GM18951 (cell line): Measurements from ENCODE around the gene NPL.

Experiments
- POLR2A ChIP-seq: IDR thresholded peaks from 4 replicates; pipeline ENCODE4 v1.6.1; 2011; ENCODE audit warnings: mild to moderate bottlenecking; ENCODE audit not compliant: insufficient read length, insufficient read depth; ENCODE audit errors: extremely low read depth
- in situ Hi-C: fragments of 300-500 bp; cut with MboI; formaldehyde crosslinking; loops from one replicate; pipeline ENCODE4 v1.12.0; 2022; ENCODE audit warnings: low sequenced_read_pairs, mixed read lengths, inconsistent platforms; ENCODE audit not compliant: unreplicated experiment

Gene NPL, protein sequence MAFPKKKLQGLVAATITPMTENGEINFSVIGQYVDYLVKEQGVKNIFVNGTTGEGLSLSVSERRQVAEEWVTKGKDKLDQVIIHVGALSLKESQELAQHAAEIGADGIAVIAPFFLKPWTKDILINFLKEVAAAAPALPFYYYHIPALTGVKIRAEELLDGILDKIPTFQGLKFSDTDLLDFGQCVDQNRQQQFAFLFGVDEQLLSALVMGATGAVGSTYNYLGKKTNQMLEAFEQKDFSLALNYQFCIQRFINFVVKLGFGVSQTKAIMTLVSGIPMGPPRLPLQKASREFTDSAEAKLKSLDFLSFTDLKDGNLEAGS

DNA sequence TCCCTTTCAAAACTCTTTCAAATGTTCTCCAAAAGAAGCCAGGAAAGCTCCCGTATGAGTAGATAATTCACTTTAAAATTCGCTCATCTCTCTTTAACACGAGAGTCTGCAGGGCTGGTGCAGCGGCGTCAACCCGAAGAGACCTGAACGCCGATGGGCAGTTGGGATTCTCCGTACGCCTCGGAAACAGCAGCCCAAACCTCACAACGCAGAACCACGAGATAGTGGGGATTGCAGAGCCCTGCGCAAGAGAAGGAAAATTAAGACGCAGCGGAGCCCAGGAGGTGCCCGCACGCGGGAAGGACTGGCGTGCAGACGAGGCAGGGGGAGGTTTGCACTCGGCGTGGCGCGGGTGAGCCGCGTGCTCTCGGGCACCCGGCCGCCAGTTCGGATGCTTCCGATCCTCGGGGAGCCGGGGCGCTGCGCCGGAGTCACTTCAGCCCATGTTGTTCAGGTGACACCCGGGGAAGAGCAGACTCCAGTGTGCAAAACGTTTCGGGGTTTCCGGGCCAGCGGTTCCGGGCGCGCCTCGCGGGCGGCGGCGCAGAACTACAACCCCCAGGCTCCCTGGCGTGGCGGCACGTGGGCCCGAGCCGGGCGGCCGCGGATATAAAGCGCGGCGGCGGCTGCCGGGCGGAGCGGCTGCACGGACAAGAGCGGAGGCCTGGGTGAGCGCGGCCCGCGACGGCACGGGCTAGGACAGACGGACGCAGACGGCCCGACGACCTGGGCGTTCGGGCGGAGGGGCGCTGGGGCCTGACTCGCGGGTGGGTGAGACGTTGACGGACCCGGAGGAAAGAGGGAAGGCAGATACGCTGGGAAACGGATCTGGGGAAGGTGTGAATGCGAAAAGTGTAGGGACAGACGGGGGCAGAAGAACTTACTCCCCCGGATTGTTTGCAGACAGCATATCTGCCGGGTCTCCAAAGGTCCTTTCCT lies at the start of gene NPL:
Gene NPL, plus strand, starts transcription at position 636 of the 939 bp plus-strand sequence. CDS start 4,599 bp downstream, outside the sequence.
- peak; percentile 89 for TF ChIP-seq POLR2A
- in situ Hi-C loops: loop anchor here (10.0 kb wide), 2 partner anchors 345 to 705 kb away; no protein-coding TSS in a partner anchor

DNA sequence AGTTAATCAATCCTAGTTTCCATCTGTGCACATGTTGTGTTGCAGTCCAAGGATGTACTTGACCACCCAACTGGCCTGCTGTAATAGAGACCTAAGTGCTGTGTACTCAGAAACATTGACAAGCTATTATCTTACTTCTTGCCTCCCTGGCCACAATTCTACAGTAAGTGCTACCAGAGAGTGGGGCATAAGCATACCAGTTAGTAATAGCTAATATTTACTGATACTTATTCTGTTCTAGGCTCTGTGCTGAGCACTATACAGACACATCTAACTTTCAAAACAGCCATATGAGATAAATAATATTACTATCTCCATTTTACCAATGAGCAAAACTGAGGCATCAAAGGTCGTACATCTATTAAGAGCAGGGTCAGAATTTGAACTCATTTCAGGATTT lies 49.5 kb upstream of the NPL start:
- TF ChIP-seq POLR2A: no peak
- in situ Hi-C loops: no loop called here

DNA sequence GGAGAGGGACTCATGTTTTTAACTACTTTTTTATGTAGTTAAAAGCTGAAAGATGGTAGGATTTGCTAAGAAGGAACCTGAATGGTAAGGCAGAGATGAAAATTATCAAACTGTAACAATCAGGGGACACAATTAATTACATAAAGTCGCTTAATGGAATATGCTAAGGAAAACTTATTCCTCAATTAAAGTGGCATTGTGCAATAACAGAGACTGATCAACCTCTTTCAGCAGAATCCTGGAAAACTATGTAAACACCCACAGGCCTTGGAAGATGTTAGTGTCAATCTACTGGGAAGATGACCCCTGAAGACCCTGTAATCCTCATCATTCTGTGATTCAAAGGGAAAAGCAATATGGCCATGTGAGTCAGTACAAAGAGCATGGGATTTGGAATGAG lies 46.8 kb upstream of the NPL start:
- in situ Hi-C loops: no loop called here
- no peak for TF ChIP-seq POLR2A

DNA sequence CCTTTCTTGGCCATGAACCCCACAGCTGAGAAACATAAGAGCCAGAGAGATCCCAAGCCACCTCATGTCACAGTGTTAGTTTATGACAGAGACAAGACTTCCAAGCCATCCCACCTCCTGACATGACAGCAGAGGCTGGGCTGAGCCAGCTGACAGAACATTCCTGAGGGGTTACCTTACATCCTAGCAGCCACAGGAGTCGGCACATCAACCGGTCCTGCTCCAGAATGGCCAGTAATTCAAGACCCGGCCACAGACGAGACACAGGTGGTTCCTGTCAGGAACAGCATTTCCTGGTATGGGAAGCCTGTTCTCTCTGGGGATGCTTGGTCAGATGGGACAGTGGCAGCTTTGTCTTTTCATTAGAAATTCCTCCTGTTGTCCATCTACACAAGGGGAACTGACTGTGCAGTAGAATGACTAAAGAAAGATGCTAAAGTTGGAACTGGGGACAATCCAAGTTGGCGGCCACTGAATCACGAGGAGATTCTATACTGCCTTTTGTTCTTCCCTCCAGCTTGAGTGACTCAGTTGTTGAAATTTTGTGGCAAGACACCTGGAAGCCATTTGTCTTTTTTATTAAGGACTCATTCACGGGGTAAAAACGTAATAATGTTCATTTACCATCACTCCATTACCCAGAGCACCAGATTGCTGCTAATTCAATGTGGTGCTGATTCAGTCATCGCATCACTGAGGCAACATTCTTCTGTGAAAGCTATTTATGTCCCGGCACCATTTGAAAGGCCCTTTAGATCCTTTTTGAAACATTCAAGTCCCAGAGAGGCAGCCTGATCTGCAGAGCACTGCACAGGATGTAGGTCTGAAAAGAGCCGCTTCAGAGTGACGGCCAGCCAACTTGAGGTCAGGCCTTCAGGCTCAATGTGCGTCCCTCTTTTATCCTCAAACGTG lies 37.2 kb upstream of the NPL start:
- no peak for TF ChIP-seq POLR2A
- in situ Hi-C loops: no loop called here

DNA sequence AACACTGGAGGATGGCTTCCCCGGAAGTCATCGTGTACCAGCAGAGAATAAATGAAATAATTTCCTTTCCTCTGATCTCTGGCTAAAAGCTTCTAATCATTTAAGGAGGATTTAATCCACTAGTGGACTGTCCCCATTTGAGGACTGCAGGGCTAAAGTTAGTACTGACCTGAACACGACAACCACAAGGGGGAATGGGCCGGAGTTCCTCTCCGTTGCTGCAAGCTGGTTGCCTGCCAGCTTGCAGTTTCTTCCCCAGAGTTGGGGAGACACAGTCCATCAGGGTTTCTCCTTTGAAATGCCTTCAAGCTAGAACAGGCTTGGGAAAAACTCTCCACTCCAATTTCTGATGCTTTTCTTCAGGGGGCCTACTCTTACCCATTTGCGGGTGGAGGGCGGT lies 35.5 kb upstream of the NPL start:
- in situ Hi-C loops: no loop called here

DNA sequence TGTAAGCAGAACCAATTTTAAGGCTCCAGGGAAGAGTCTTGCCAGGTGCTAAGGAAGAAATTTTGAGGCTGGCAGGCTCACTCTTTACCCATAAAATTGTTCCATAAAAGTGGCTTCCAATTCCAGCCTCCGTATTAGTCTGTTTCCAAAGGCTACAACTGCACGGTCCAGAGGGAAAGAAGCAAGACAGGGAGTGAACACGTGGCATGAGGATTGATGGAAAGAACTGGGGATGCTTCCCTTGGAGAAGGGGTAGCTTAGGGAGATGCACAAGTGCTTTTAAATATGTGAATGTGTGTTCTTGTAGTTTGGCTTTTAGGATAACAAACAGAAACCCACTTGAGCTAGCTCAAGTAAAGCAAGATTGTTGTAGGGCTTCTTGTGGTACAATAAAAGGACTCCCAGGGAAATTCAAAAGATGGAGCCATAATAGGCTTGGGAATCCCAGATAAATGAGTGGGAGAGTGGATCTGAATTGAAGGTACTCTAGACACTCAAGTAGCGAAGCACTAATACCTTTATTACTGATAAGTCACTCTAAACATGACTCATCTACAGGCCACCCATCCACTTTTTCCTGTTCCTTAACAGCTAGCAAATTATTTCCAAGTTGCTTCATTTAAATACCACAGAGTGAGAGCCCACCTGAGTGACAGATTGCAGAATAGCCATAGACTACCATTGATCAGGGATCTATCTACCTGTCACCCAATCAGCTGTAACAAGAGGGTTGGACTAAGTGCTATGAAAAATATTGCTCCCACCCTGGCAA lies 34.8 kb upstream of the NPL start:
- in situ Hi-C loops: no loop called here
- TF ChIP-seq POLR2A: no peak

More for the DNA sequence above, 35.5 kb upstream of the NPL start:
- no peak for TF ChIP-seq POLR2A

DNA sequence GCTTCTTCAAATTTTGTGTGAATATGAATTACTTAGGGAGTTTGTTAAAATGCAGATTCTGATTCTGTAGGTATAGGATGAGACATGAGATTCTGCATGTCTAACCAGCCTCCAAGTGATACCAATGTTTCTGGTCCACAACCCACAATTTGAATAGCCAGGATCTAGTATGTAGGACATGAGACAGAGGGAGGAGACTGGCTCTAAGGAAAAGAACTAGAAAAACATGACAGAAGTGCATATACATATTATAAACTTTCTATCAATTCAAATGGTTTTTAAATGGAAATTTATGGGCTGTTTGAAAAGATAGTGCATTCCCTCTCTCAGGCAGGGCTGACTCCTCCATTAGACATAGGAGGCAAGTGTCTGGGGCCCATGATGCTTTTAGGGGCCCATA lies 33.9 kb upstream of the NPL start:
- no peak for TF ChIP-seq POLR2A
- in situ Hi-C loops: no loop called here

DNA sequence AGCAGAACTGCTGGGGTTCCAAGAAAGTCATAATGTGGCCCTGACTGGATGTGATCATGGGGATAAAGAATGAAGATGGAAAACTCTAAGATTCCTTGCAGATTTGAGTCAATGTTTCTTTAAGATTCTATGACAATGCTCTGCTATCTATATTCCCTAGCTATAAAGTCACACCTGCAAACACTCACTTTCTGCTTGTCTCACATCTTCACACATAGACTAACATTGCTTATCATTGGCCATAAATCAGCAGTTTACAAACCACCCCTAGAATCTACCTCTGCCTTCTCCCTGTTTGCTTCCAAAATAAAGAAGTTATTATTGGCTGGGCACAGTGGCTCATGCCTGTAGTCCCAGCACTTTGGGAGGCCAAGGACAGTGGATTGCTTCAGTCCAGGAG lies 33.1 kb upstream of the NPL start:
- in situ Hi-C loops: no loop called here
- TF ChIP-seq POLR2A: no peak

DNA sequence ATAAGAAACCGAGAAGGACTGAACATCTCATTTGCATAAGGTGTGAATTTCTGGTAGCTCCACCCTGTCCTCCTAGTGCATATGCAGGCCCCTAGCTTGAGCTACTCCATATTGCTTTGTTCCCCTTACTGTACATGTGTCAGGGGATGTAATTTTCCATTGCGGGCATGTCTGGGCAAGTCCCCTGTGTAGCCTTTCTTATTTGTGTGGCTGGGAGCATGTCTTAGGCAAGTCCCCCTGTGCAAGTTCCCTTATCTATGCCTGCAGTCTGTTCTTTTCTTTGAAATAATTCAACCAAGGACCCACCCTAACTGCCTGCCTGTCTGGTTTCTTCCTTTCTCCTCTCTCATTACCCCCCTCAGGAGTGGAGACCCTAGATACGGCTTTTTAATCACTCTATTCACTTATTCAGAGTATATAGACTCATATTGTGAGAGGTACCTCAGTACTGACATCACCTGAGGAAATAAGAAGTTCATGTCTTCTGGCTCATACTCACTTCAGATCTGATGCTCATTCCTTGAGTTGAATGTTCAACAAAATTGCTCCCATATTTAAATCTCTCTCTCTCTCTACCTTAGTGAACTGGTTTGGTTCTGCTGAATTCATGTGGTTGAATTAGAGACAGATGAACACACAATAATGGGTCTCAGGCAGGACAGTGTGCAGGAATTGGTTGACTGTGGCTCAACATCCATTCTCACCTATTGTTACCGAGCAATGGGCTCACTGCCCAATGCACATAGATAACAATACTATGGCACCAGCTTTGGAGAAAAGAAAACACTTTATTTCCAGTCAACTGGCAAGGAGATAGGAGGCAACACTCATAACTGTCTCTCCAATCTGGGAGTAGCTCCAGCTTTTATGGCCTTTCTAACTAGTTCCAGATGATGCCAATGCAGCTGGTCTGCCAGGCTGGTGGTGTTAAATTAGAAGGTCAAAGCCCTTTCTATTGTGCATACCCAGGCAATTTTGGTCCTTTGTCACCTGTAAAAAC lies 27.9 kb upstream of the NPL start:
- no peak for TF ChIP-seq POLR2A

DNA sequence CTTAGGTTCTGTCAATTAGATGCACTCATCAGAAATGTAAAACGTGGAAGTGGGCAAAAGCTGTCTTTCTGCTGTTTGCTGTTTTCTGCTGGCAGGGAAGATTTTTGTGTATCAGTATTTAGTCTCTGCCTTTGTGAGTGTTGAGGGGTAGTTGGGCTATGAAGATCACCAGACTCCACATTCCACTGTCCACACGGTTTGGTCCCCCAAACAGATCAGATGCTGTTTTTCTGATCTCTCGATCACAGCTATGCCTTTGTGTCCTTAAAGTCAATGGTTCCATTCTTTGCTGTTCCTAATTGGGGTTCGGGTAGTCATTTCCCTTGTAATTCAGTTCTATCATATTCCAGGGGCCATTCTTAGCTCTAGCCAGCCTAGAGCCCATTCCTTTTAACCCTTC lies 27.0 kb upstream of the NPL start:
- in situ Hi-C loops: no loop called here
- no peak for TF ChIP-seq POLR2A

More for the DNA sequence above, 27.9 kb upstream of the NPL start:
- in situ Hi-C loops: no loop called here

DNA sequence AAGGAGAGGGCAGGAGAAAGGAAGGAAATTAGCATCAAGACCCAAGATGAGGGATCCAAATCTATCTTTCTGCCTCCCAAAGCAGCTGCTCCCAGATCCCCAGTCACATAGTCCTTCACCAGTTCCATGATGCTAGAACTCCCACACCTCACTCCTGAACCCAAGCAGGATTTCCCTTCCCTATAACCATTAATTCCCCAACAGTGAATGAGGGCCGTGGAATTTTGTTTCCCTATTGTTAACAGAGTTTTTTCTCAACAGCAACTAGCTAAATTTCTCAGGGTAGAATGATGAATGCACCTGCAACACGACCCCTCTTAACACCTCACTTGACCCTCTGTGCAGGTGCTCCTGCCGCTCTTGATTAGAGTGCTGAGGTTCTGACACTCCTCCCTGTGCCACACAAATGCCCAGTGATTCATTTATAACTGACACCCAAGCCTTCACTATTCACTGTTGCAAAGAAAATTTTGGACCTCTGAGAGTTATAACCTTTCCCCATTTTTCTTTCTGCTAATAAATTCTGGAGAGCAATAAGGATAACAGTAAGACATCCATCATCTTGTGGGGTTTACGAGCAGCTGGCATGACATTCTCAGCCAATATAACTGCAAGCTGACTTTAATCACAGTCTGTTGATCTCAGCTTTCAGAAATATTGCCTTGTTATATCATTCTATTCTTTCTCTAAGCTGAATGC lies 25.4 kb upstream of the NPL start:
- no peak for TF ChIP-seq POLR2A
- in situ Hi-C loops: no loop called here

DNA sequence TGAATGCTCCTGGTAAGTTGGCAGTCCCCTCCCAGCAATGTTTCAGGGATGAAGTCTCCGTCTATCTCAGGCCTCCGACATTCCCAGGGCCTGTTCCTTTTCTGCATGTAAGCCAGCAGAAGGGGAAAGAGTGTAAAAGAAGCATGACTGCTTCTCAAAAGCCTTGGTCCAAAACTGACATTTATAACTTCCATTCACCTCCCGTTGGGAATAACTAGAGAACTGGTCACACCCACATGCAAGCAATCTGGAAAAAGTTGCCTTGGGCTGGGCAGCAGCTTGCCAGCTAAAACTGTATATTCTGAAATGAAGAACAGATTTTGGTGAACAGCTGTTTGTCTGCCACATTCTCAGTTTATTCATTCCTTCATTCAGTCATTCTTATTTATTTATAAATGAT lies 24.2 kb upstream of the NPL start:
- in situ Hi-C loops: no loop called here

More for the DNA sequence above, 24.2 kb upstream of the NPL start:
- no peak for TF ChIP-seq POLR2A
